Measurements from ENCODE around the gene TMEM242.

The TMEM242 gene

GRCh38 chr6:157263146-157263545 is 60.2 kb downstream of the TMEM242 start:
- H3K27me3 ChIP-seq (ENCODE audit: insufficient read depth, poor library complexity, severe bottlenecking), result no peaks in the 10 kb centered on the region
- no peak for ATAC-seq (ENCODE audit: low read depth)
- H3K36me3 ChIP-seq (ENCODE audit: low read depth), result no peaks in the 10 kb centered on the region
- no peaks in the 10 kb centered on the region for H3K9me3 ChIP-seq (ENCODE audit: severe bottlenecking)
- no peak for TF ChIP-seq CTCF (IDR thresholded peaks at IDR 0.05; ENCODE audit: poor library complexity, severe bottlenecking)
- DNase-seq (ENCODE audit: low spot score), result no peak
- no peak overlapping the region for H3K27ac ChIP-seq (ENCODE audit: poor library complexity, severe bottlenecking)
- H3K4me1 ChIP-seq (ENCODE audit: insufficient read depth, poor library complexity, severe bottlenecking), result no peaks in the 10 kb centered on the region
- H3K4me3 ChIP-seq (ENCODE audit: severe bottlenecking), result no peak overlapping the region

DNA sequence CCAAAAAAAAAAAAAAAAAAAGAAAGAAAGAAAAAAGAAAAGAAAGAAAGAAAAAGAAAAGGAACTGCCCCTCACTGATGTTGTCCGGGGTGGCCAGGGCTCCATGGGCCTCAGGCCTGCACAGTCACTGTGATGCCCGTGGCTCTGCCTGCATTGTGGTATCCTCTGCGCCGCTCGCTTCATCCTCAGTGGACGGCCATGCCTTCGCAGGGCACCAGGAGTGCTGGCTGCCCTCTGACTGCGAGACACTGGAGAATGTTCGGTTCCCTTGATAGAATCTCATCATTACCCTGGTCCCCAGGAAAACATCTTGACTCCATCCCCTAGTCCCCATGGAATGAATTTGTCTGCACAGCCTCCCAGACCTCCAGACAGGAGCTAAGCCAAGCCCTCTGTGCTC is 61.7 kb downstream of the TMEM242 start:
- Histone ChIP-seq H3K9me3 (ENCODE audit: severe bottlenecking) (no peaks in the 10 kb centered on the region), H3K36me3 (ENCODE audit: low read depth) (no peaks in the 10 kb centered on the region), H3K27ac (ENCODE audit: poor library complexity, severe bottlenecking) (no peak overlapping the region), H3K4me1 (ENCODE audit: insufficient read depth, poor library complexity, severe bottlenecking) (no peaks in the 10 kb centered on the region), H3K27me3 (ENCODE audit: insufficient read depth, poor library complexity, severe bottlenecking) (no peaks in the 10 kb centered on the region), H3K4me3 (ENCODE audit: severe bottlenecking) (no peak overlapping the region)
- DNase-seq (ENCODE audit: low spot score), result no peak
- no peak for TF ChIP-seq CTCF (IDR thresholded peaks at IDR 0.05; ENCODE audit: poor library complexity, severe bottlenecking)
- no peak for ATAC-seq (ENCODE audit: low read depth)

DNA sequence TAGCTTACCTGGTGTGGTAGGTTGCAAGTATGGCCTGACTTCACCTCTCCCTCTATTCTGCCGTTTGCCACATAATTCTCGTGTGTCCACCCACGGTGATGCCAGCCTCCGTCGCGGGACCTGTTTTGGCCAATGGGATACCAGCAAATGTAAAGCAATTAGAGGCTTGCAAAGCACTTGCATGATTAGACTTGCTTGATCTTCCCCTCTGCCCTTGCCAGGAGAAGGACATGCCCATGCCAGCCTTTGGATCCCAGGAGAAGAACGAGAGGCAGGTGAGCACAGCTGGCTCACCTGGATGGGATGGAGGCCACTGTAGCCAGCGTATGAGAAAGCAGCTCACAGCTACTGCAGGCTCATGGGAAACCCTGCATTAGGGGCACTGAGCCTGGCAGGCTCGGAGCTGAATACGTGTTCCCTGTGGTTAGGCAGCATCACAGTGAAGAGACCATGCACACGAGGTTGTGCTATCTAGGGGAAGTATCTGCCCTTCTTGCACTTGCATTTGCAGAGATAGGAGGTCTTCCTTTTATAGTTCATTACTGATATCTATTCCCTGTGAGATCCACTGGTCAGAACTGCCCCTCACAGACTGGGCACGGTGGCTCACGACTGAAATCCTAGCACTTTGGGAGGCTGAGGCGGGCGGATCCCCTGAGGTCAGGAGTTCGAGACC is 62.4 kb downstream of the TMEM242 start:
- no peak for TF ChIP-seq CTCF (IDR thresholded peaks at IDR 0.05; ENCODE audit: poor library complexity, severe bottlenecking)
- ATAC-seq (ENCODE audit: low read depth), result peak; percentile 38

GRCh38 chr6:157259443-157259842 is 63.9 kb downstream of the TMEM242 start:
- H3K36me3 ChIP-seq (ENCODE audit: low read depth), result no peaks in the 10 kb centered on the region
- H3K27ac ChIP-seq (ENCODE audit: poor library complexity, severe bottlenecking), result no peak overlapping the region
- DNase-seq (ENCODE audit: low spot score) (no peak), ATAC-seq (ENCODE audit: low read depth) (no peak)
- H3K4me3 ChIP-seq (ENCODE audit: severe bottlenecking), result no peak overlapping the region
- no peaks in the 10 kb centered on the region for H3K27me3 ChIP-seq (ENCODE audit: insufficient read depth, poor library complexity, severe bottlenecking)
- H3K9me3 ChIP-seq (ENCODE audit: severe bottlenecking), result no peaks in the 10 kb centered on the region
- no peaks in the 10 kb centered on the region for H3K4me1 ChIP-seq (ENCODE audit: insufficient read depth, poor library complexity, severe bottlenecking)
- no peak for TF ChIP-seq CTCF (IDR thresholded peaks at IDR 0.05; ENCODE audit: poor library complexity, severe bottlenecking)

More for the DNA sequence above, 62.4 kb downstream of the TMEM242 start:
- no peak overlapping the region for H3K27ac ChIP-seq (ENCODE audit: poor library complexity, severe bottlenecking)
- no peak for DNase-seq (ENCODE audit: low spot score)
- no peaks in the 10 kb centered on the region for H3K4me1 ChIP-seq (ENCODE audit: insufficient read depth, poor library complexity, severe bottlenecking)
- no peaks in the 10 kb centered on the region for H3K27me3 ChIP-seq (ENCODE audit: insufficient read depth, poor library complexity, severe bottlenecking)
- H3K36me3 ChIP-seq (ENCODE audit: low read depth), result no peaks in the 10 kb centered on the region
- H3K9me3 ChIP-seq (ENCODE audit: severe bottlenecking), result no peaks in the 10 kb centered on the region
- H3K4me3 ChIP-seq (ENCODE audit: severe bottlenecking), result no peak overlapping the region

DNA sequence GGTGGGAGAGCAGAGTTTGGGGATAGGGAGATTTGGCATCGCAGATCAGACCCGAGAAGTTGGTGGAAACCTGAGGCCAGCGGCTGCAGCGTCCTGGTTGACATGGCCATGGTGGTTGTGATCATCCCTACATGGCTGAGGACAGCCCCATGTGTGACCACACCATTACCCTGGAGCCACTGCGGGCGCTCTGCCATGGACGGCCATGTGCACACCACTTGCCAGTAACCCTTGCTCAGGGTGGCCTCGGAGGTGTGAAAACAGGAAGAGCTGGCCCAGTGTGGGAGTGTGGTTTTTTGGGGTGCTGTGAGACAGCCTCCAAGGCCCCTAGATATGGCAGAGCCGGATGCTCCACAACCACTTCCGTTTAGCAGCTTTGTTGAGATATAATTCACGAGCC is 64.4 kb downstream of the TMEM242 start:
- ATAC-seq (ENCODE audit: low read depth) (no peak), DNase-seq (ENCODE audit: low spot score) (no peak)
- Histone ChIP-seq H3K27me3 (ENCODE audit: insufficient read depth, poor library complexity, severe bottlenecking) (no peaks in the 10 kb centered on the region), H3K27ac (ENCODE audit: poor library complexity, severe bottlenecking) (no peak overlapping the region), H3K36me3 (ENCODE audit: low read depth) (no peaks in the 10 kb centered on the region), H3K4me3 (ENCODE audit: severe bottlenecking) (no peak overlapping the region), H3K9me3 (ENCODE audit: severe bottlenecking) (no peaks in the 10 kb centered on the region), H3K4me1 (ENCODE audit: insufficient read depth, poor library complexity, severe bottlenecking) (no peaks in the 10 kb centered on the region)
- no peak for TF ChIP-seq CTCF (IDR thresholded peaks at IDR 0.05; ENCODE audit: poor library complexity, severe bottlenecking)

Data from RWPE2 (cell line).